GM18951 (cell line): Measurements from ENCODE around the gene FMNL2.

Experiments
- POLR2A ChIP-seq: IDR thresholded peaks from 4 replicates; pipeline ENCODE4 v1.6.1; 2011; ENCODE audit warnings: mild to moderate bottlenecking; ENCODE audit not compliant: insufficient read length, insufficient read depth; ENCODE audit errors: extremely low read depth
- in situ Hi-C: fragments of 300-500 bp; cut with MboI; formaldehyde crosslinking; loops from one replicate; pipeline ENCODE4 v1.12.0; 2022; ENCODE audit warnings: low sequenced_read_pairs, mixed read lengths, inconsistent platforms; ENCODE audit not compliant: unreplicated experiment

FMNL2 gene

DNA sequence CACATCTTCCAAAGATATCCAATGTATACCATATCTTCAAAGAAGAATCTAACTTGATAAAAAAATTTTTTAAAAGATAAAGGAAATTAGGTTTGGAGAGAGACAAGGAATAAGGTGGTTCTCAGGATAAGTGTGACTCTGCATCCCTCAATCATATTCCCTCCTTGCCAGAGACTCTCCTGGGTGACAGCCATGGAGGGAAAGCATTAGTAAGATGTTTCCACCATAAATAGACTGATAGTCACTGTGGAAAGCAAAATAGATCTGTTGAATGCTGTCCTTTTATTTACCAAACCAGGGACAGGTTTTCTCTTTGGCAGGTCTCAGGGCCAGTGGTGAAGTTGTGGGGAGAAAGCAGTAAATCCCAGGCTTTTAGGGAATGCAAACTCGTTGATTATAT is 274.7 kb downstream of the FMNL2 start:
- no peak for TF ChIP-seq POLR2A
- in situ Hi-C loops: no loop called here

- no peak for TF ChIP-seq POLR2A
- in situ Hi-C loops: no loop called here
Measured at GRCh38 chr2:152611458-152612231, 276.7 kb downstream of the FMNL2 start.

DNA sequence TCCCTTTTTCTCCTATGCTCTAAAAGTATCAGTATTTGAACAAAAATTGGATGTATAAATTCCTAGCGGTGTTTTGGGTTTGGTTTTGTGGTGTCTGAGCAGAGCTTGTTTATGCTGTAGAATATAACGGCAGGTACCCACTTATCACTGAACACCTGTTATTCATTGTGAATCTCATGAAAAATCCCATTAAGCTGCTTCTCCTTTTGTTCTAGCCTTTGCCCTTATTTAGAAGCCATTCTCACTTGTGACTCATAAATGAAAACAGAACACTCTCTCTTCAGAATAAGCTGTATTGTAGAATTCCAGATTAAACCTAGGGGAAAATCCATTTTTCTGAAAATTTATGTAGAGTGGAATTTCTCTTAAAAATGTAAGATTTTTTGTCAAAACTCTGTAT is 278.3 kb downstream of the FMNL2 start:
- in situ Hi-C loops: no loop called here
- no peak for TF ChIP-seq POLR2A

DNA sequence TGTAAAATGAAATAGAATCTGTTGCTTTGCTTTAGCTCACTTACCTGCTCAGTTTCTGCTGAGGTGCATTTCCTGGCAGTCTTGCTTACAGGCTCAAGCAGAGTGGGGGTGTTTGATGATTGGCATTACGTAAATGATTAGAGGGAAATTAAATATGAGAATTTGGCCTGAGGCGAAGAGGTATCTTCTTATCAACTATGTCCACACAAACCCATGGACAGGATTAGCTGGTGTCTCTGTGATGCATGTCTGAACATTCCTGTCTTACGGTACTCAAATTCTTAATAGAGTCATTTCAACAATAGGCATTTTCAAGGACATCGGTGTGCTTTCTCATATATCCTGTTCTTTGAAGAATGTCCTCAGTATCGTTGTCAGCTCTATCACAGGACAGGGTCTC is 280.2 kb downstream of the FMNL2 start:
- in situ Hi-C loops: no loop called here

GRCh38 chr2:152617456-152618192 is 282.6 kb downstream of the FMNL2 start:
- TF ChIP-seq POLR2A: no peak
- in situ Hi-C loops: no loop called here

More for the DNA sequence above, 280.2 kb downstream of the FMNL2 start:
- no peak for TF ChIP-seq POLR2A

GRCh38 chr2:152618193-152618564 is 283.2 kb downstream of the FMNL2 start:
- in situ Hi-C loops: no loop called here

DNA sequence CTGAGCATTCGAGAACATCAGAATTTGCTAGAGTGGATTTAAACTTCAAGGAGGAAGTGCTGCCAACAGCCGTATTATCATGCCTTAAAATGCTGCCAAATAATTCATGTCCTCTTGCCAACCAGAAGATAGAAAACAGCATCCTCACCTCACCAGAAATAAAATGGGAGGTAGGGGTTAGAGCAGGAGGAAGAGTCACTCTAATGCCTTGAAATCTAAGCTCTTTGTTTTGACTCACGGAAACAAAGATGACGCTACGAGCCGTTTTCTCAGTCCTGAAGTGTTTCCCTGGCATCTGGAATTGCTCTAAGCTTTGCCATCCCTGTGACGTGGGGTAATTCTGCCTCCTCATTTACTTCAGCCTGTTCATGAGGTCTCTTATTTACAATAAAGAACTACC is 285.2 kb downstream of the FMNL2 start:
- no peak for TF ChIP-seq POLR2A
- in situ Hi-C loops: no loop called here

More at GRCh38 chr2:152618193-152618564, 283.2 kb downstream of the FMNL2 start:
- no peak for TF ChIP-seq POLR2A

- no peak for TF ChIP-seq POLR2A
- in situ Hi-C loops: no loop called here
Measured at GRCh38 chr2:152620985-152621384, 286.0 kb downstream of the FMNL2 start.

DNA sequence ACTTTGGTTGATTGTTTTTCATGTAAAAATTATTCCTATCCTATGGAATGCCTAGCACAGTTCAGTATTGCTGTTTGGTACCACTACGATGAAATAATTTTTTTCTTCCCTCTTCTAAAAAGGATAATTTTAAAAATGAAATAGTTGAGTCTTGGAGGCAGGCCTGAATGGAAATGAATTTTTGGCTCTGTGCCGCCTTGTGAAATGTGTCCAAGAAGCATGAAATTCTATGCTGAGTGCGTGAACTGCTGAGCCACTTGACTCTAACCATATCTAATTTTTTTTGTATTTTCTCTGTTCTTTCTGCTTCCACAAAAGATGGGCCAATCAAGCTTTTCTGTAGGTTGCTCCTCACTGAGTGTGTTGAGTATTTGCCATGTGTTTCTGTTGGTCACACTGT is 287.2 kb downstream of the FMNL2 start:
- TF ChIP-seq POLR2A: no peak
- in situ Hi-C loops: no loop called here

DNA sequence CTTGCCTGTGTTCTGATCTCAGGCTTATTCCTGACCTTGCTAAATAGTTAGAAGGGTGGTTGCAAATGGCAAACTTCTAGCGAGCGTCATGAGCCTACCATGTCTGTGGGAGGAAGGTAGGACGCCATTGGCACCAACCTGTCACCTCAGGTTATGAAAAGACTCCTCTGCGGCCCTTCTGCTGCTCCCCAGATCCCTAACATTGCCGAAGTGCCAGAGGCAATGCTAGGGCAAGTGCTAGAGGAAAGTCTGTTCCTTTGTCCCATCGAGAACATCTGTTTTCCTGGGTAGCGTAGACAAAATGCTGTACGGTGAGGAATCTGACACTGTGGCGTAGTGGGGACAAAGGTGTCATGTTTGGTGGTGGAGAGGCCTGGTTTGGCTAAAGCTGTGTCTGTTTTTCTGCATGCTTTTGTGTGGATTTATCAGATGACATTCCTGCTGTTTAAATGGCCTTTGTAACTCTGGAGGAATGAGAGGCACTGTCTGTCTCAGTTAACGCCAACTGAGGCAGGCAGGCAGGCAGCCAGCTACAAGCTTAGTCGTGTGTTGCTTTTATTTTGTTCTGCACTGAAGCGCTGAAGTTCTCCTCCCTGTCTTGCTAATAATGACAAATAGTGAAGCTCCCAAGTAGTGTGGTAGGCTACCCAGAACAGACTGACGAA is 288.2 kb downstream of the FMNL2 start:
- no peak for TF ChIP-seq POLR2A
- in situ Hi-C loops: no loop called here

GRCh38 chr2:152623775-152624174 is 288.8 kb downstream of the FMNL2 start:
- TF ChIP-seq POLR2A: no peak
- in situ Hi-C loops: no loop called here

DNA sequence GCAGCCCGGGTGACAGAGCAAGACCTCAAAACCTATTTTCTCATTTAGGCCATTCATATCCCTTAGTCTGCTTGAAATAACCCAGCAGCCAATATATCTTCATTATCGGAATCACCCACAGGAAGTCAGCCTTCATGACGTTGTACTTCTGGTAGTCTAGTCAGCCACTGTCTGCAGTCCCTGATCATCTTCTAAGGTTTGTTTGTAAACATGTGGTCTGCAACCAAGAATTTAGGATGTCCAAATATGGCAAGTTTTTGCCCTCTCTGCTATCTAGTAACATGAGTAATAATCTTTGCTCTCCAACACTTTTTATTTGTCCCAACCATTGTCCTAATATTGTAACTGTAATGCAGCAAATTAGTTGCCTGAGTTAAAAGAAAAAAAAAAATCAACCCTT is 289.8 kb downstream of the FMNL2 start:
- TF ChIP-seq POLR2A: no peak
- in situ Hi-C loops: no loop called here

- in situ Hi-C loops: no loop called here
- TF ChIP-seq POLR2A: no peak
Measured at GRCh38 chr2:152626911-152627339, 292.0 kb downstream of the FMNL2 start.
